Natural killer cell (primary cell): Measurements from ENCODE around the gene SLC39A10. TPM values are rescaled to one million over a fixed set of nuclear protein-coding genes. Genes with fewer than 3 reads are reported as not detected.

Experiments used
- ATAC-seq, 3 donors: fragments of 150-1000 bp in 2 of 3; fragments of 200-7000 bp in 1 of 3; cut with Tn5 transposase; 1 replicate in 1 of 3; 2 replicates in 2 of 3; pipeline ENCODE4 v1.10.0; 2021; ENCODE audit warnings: mild to moderate bottlenecking in 2 of 3, moderate library complexity in 2 of 3
- DNase-seq, 2 donors: peaks; one replicate each; pipeline versions ENCODE4 v3.0.0 to v3.0.0-alpha.2; 2013 to 2021; ENCODE audit warnings: mixed read lengths in 1 of 2
- H3K27ac ChIP-seq: one replicate; pipeline ENCODE4 v1.5.1; 2013; ENCODE audit warnings: mild to moderate bottlenecking, low read length
- H3K27me3 ChIP-seq: one replicate; pipeline ENCODE4 v1.6.1; 2013; ENCODE audit warnings: low read length; ENCODE audit not compliant: control insufficient read depth, insufficient read depth
- H3K36me3 ChIP-seq: one replicate; pipeline ENCODE4 v1.6.1; 2013; ENCODE audit warnings: low read length; ENCODE audit not compliant: control insufficient read depth, insufficient read depth
- H3K4me1 ChIP-seq: one replicate; pipeline ENCODE4 v1.6.1; 2013; ENCODE audit warnings: low read length; ENCODE audit not compliant: control insufficient read depth, insufficient read depth
- H3K4me3 ChIP-seq: one replicate; pipeline ENCODE4 v1.5.1; 2013; ENCODE audit warnings: low read length
- H3K9me3 ChIP-seq: one replicate; pipeline ENCODE4 v1.6.1; 2013; ENCODE audit warnings: low read length; ENCODE audit not compliant: control insufficient read depth, insufficient read depth
- H3K27ac Mint-ChIP-seq, 2 donors: one replicate each; pipeline ENCODE4 v1.8.0; 2022; ENCODE audit warnings: mild to moderate bottlenecking in 2 of 2, mixed read lengths in 2 of 2, moderate library complexity in 1 of 2
- H3K27me3 Mint-ChIP-seq, 2 donors: one replicate each; pipeline ENCODE4 v1.8.0; 2022; ENCODE audit warnings: low read depth in 2 of 2, mixed read lengths in 2 of 2
- H3K36me3 Mint-ChIP-seq: one replicate; pipeline ENCODE4 v1.8.0; 2022; ENCODE audit warnings: mixed read lengths
- H3K4me1 Mint-ChIP-seq, 2 donors: one replicate each; pipeline ENCODE4 v1.8.0; 2022; ENCODE audit warnings: mixed read lengths in 2 of 2
- H3K4me3 Mint-ChIP-seq: one replicate; pipeline ENCODE4 v1.8.0; 2022; ENCODE audit warnings: mild to moderate bottlenecking, moderate library complexity, mixed read lengths
- H3K9me3 Mint-ChIP-seq, 2 donors: one replicate each; pipeline ENCODE4 v1.8.0; 2022; ENCODE audit warnings: mixed read lengths in 2 of 2
- CTCF ChIP-seq: fragments of 200-600 bp; IDR thresholded peaks from one replicate; pipeline ENCODE4 v1.8.0; 2022; ENCODE audit warnings: antibody characterized with exemption
- WGBS: methylation state at CpG from one replicate; pipeline ENCODE4 v1.1.7; 2013; ENCODE audit warnings: missing lambda C conversion rate; ENCODE audit not compliant: insufficient coverage; 5-methylcytosine and 5-hydroxymethylcytosine counted together
- intact Hi-C: fragments of 100-400 bp; cut with micrococcal nuclease; formaldehyde crosslinking; loops from one replicate; pipeline ENCODE4 v1.14.2; 2022
- total RNA-seq, 4 donors: library from RNA; stranded (reverse); fragments of 120-200 nt in 1 of 4; gene quantifications; one replicate each; pipeline versions ENCODE4 v1.2.3 to v1.2.4, GENCODE V29; 2013 to 2022

Gene SLC39A10
- total RNA-seq, 3 donors from 2014 or later (not counting 1 experiment from before 2014, with no cell fraction given), result 56.5 to 69.6 (median 58.5) TPM

- Histone ChIP-seq H3K36me3 (no peaks in the 10 kb centered on the region), H3K9me3 (no peaks in the 10 kb centered on the region), H3K4me1 (no peaks in the 10 kb centered on the region), H3K27me3 (no peaks in the 10 kb centered on the region), H3K4me3 (no peak overlapping the region), H3K27ac (no peak overlapping the region)
- Mint-ChIP-seq H3K4me1 (no peaks in the 10 kb centered on the region), H3K36me3 (no peaks in the 10 kb centered on the region), H3K9me3 (no peaks in the 10 kb centered on the region), H3K27me3 (peaks cover 0 to 12% of the 10 kb centered on the region in 2 donors), H3K27ac (no peak overlapping the region), H3K4me3 (no peak overlapping the region)
- no peak for TF ChIP-seq CTCF
- intact Hi-C loops, result no loop called here
- WGBS, result 89% methylated on average over 1 of the region's 3 CpGs
- no peak for DNase-seq
- ATAC-seq, result no peak
These were observed 44.2 kb upstream of the SLC39A10 start for GRCh38 chr2:195612611-195613495.

- Histone ChIP-seq H3K4me3 (no peak overlapping the region), H3K27me3 (no peaks in the 10 kb centered on the region), H3K36me3 (no peaks in the 10 kb centered on the region), H3K9me3 (no peaks in the 10 kb centered on the region), H3K4me1 (no peaks in the 10 kb centered on the region), H3K27ac (no peak overlapping the region)
- no peak overlapping the region for H3K4me3 Mint-ChIP-seq
- no peak overlapping the region for H3K27ac Mint-ChIP-seq
- ATAC-seq, result no peak
- no peaks in the 10 kb centered on the region for H3K4me1 Mint-ChIP-seq
- intact Hi-C loops, result no loop called here
- TF ChIP-seq CTCF, result no peak
- H3K27me3 Mint-ChIP-seq, result peaks cover 0 to 12% of the 10 kb centered on the region in 2 donors
- DNase-seq, result no peak
- WGBS, result 100% methylated on average over 2 of the region's 2 CpGs
- no peaks in the 10 kb centered on the region for H3K36me3 Mint-ChIP-seq
- no peaks in the 10 kb centered on the region for H3K9me3 Mint-ChIP-seq
These were observed 43.1 kb upstream of the SLC39A10 start for GRCh38 chr2:195613922-195614321.

GRCh38 chr2:195619590-195619989 is 37.4 kb upstream of the SLC39A10 start:
- no peaks in the 10 kb centered on the region for H3K4me1 Mint-ChIP-seq
- H3K27me3 Mint-ChIP-seq, result peaks cover 0 to 5% of the 10 kb centered on the region in 2 donors
- ATAC-seq (no peak), DNase-seq (no peak)
- H3K36me3 Mint-ChIP-seq, result no peaks in the 10 kb centered on the region
- H3K4me3 Mint-ChIP-seq, result no peak overlapping the region
- WGBS, result 89% methylated on average over 1 of the region's 3 CpGs
- intact Hi-C loops, result no loop called here
- no peak overlapping the region for H3K27ac ChIP-seq
- no peaks in the 10 kb centered on the region for H3K9me3 ChIP-seq
- no peaks in the 10 kb centered on the region for H3K9me3 Mint-ChIP-seq
- H3K4me1 ChIP-seq, result no peaks in the 10 kb centered on the region
- no peak overlapping the region for H3K27ac Mint-ChIP-seq
- H3K36me3 ChIP-seq, result no peaks in the 10 kb centered on the region
- no peaks in the 10 kb centered on the region for H3K27me3 ChIP-seq
- no peak overlapping the region for H3K4me3 ChIP-seq
- TF ChIP-seq CTCF, result no peak
